Esophagus muscularis mucosa (tissue), 4 donors: ENCODE measurements around the gene UBASH3A.

Experiments used
- EP300 ChIP-seq: sonication (generic); formaldehyde crosslinking; IDR thresholded peaks from one replicate; pipeline ENCODE4 v1.6.1; 2017; ENCODE audit warnings: antibody characterized with exemption
- POLR2A ChIP-seq: fragments of 450-650 bp; IDR thresholded peaks from one replicate; pipeline ENCODE4 v1.6.1; 2017; ENCODE audit warnings: antibody characterized with exemption, moderate library complexity, mild to moderate bottlenecking, low read depth
- POLR2AphosphoS5 ChIP-seq, 2 donors: sonication (generic); formaldehyde crosslinking; IDR thresholded peaks; one replicate each; pipeline ENCODE4 v1.6.1; 2017; ENCODE audit warnings: antibody characterized with exemption in 2 of 2
- TF ChIP-seq, protein P1 (sequence below), 3 experiments: fragments of 200-600 bp in 2 of 3; fragments of 450-650 bp in 1 of 3; sonication (generic) in 2 of 3; IDR thresholded peaks; one replicate each; pipeline ENCODE4 v1.5.1; 2017 to 2019; ENCODE audit warnings: antibody characterized with exemption in 3 of 3, mild to moderate bottlenecking in 2 of 3, moderate library complexity in 1 of 3

- TF ChIP-seq, protein P1, sequence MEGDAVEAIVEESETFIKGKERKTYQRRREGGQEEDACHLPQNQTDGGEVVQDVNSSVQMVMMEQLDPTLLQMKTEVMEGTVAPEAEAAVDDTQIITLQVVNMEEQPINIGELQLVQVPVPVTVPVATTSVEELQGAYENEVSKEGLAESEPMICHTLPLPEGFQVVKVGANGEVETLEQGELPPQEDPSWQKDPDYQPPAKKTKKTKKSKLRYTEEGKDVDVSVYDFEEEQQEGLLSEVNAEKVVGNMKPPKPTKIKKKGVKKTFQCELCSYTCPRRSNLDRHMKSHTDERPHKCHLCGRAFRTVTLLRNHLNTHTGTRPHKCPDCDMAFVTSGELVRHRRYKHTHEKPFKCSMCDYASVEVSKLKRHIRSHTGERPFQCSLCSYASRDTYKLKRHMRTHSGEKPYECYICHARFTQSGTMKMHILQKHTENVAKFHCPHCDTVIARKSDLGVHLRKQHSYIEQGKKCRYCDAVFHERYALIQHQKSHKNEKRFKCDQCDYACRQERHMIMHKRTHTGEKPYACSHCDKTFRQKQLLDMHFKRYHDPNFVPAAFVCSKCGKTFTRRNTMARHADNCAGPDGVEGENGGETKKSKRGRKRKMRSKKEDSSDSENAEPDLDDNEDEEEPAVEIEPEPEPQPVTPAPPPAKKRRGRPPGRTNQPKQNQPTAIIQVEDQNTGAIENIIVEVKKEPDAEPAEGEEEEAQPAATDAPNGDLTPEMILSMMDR (IDR thresholded peaks at IDR 0.05), result no peak
- TF ChIP-seq POLR2A, result no peak
- no peak for TF ChIP-seq EP300
- no peak for TF ChIP-seq POLR2AphosphoS5 (IDR thresholded peaks at IDR 0.05)
These were observed 69.9 kb downstream of the UBASH3A start for GRCh38 chr21:42473498-42474042.
